Central memory CD4-positive, alpha-beta T cell (primary cell): ENCODE results near the gene GJE1.
A peak's percentile ranks its signal among the peaks of the same experiment; 100 is the strongest.
"Not testable (repeated sequence)": the region's sequence is repeated elsewhere in the genome, so short reads cannot be mapped to it uniquely, and the experiment has no call there.

ENCODE experiments used
- DNase-seq: peaks from one replicate; pipeline ENCODE4 v3.0.0; 2022
- total RNA-seq, 3 experiments: gene quantifications; one replicate each; lab custom pipeline; 2026; lab: John Stamatoyannopoulos, UW

The GJE1 gene, protein sequence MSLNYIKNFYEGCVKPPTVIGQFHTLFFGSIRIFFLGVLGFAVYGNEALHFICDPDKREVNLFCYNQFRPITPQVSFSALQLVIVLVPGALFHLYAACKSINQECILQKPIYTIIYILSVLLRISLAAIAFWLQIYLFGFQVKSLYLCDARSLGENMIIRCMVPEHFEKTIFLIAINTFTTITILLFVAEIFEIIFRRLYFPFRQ
- total RNA-seq, result 0 to 0.19 (median 0) reads per million in 3 experiments

DNA sequence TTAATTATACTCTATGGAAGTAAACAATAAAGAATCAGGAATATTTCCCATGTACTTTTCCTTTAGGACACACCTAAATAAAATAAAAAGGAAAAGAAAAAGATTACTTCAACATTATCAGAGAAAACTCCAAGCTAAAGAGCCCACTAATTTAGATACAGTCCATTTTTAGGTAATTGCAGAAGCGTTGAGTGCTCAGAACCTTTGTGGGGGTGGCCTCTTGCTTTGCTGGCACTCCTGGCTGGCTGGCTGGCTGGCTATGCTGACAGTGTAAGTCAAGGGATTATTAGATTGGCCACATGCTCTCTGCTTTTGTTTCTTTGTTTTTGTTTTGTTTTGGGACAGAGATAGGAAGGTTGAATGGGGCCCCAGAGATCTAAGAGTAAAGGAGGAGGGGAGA is at the start of gene GJE1:
Gene GJE1 (plus strand): TSS at position 301 of the 400 bp plus-strand sequence. CDS start 234 bp downstream, outside the sequence.
- no peak for DNase-seq

DNA sequence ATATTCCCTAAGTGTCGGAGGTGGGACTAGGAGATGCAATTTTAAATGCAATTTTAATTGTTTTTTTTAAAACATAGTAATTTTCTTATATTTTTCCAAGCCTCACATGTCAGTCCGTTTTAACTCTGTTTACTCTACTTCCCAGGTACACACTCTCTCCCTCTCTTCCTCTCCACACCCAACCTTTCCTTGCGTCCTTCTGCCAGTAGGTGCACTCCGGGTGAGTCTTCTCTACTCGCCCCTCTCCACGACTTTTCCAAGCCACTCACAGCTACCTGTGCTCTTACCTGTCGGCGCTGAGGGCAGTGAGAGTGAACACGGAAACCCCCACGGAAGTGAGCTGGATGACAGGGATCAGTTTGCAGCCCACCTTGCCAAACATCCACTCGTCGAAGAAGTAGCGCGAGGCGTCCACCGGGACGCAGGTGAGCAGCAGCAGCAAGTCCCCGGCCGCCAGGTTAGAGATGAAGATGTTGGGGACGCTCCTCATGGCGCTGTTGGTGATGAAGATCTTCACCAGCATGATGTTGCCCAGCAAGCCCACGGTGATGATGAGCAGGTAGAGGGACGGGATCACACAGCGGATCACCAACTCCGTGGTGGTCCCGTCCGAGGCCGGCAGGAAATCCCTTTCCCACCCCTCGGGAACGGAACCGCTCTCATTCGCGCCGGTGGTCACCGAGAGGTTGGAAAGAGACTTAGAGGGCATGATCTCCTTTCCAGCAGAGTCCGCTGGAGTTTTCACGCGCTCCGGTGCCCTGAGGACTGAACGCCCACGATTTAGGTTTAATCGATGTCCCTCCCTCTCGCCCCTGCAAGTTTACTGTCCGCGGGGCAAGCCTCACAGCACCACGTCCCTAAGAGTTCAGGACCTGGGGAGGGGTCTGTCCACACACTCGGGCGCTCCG is 44.5 kb upstream of the GJE1 start:
- DNase-seq, result no peak

DNA sequence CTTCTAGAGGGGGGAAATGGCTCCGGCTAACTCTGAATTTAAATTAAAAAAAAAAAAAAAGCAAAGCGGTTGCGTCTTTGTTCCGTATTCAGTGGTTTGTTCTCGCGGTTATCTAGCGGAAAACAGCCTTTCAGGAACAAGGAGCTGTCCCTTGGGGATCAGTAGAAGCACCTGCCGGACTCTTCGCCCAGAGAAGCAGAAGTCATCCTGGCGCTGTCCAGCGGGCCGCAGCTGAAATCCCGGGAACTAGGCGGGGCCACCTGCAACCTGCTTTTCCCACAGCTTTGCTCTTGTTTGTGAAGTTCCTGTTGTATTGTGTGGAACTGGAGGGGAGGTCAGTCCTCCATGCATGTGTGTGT is 43.9 kb upstream of the GJE1 start:
- no peak for DNase-seq

DNA sequence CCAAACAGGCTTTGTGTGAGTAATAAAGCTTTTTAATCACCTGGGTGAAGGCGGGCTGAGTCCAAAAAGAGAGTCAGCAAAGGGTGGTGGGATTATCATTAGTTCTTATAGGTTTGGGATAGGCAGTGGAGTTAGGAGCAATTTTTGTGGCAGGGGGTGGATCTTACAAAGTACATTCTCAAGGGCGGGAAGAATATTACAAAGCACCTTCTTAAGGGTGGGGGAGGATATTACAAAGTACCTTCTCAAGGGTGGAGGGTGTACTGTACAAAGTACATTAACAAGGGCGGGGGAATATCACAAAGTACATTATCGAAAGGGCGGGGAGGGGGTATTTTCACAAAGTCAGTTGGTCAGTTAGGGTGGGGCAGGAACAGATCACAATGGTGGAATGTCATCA is 27.9 kb upstream of the GJE1 start:
- not testable (repeated sequence) for DNase-seq

DNA sequence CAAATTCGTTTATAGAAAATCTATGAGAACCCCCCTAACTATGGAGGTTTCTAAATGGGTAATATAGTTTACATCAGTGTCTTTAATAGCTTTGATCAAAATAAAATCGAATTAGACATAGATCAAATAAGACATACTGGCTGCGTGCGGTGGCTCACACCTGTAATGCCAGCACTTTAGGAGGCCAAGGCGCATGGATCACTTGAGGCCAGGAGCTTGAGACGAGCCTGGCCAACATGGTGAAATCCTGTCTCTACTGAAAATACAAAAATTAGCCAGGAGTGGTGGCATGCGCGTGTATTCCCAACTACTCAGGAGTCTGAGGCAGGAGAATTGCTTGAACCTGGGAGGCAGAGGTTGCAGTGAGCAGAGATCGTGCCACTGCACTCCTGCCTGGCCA is 21.9 kb upstream of the GJE1 start:
- DNase-seq, result not testable (repeated sequence)

DNA sequence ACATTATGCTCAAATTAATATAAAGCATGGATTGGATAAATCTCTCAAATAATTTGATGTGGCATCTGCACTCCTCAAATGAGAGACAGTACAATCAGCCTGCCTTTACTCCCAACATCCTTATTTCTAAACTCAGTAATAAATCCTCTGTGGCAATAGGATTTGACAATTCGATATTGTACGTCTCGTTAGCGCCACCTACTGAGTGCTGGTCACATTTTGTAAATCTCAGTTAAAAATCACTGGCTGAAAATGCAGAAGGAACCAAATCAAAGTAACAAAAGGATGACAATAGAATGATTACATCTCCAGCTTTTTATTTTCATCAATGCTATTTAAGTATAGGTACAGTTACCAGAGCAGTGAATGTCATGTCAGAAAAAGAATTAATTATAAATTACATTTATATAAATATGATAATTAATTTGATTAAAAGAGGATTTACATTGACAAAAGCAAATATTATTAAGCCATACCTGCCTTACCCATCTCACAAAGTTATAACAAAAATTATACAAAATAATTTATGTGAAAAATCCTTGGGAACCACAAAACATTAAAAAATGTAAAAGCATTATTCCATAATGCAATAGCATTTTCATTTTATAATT is 20.2 kb upstream of the GJE1 start:
- peak; percentile 46 for DNase-seq

DNA sequence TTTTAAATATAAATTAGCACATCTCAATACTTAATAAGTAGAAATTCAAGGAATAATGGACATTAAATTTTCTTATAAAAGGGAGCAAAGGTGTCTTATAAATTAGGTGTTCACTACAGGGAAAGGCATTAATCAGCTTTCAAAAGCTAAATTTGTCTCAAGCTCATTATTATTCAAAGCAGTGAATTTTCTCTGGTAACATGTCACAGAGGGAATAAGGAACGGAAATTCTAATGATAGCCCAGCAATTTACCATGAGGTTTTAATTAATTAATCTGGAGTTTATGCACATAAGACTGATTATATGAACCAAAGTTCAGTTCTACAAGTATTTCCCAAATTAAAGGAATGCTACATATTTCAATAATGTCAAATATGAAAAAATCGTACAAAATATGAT is 15.4 kb upstream of the GJE1 start:
- no peak for DNase-seq

DNA sequence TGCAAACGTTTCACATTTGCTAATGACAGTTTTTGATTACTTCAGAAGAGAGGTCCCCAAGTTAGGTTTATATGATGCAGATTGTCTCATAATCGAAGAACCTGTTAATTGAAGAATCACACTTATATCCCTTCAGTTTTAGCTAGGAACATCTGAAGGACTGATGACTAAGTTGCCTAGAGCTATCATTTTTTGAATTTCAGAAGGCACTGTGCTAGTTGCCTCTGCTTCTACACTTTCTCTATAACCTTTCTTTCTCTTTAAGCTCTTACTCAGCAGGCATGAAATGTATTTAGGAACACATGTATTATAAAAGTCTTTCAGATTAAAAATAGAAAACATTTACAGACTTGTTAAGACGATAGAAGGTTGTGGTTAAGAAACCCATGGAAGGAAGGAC is 14.4 kb upstream of the GJE1 start:
- DNase-seq, result no peak

DNA sequence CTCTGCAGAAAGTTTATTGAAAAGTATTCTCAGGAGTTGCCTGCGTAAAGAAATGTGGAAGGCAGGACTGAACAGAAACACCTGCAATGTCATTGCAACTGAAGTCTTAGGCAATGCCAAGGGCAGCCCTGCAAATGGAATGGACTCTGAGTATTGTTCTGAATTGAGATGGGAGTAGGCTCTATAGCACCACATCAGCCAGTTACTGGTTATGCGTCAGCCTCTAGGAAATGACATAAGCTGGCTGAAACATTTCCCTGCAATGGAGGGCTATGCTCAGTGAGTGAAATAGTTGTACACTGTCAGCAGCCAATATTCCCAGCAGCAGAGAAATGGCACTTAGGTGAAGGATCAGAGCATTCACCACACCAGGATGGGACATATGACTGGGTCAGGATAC is 13.8 kb upstream of the GJE1 start:
- no peak for DNase-seq

DNA sequence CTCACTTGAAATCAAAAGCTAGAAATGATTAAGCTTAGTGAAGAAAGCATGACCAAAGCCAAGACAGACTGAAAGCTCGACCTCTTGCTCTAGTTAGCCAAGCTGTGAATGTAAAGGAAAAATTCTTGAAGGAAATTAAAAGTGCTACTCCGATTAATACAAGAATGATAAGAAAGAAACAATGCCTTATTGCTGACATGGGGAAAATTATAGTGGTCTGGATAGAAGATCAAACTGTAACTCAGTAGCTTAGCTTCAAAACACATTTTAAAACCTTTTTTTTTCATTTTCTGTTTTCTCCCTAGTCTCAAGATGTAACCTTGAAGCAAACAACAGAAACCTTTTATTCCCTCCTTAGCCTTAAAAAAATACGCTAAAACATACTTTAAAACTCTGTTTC is 11.4 kb upstream of the GJE1 start:
- DNase-seq, result no peak

DNA sequence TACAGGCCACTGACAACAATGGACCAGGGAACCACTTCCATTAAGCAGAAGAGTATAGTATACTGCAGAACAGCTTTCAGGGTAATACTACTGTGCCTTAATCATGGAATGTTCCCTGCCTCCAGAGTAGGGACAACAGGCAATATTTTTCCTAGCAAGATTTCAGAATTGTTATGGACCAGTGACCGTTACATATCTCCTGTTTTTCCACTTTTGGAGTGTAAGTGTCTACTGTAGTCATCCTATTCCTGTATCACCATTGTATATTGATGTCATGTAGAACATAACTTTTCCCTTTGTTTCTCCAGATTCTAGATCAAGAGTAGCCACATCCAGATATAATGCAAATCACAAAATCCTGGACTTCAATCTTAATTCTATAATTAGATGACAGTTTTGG is 1.9 kb upstream of the GJE1 start:
- no peak for DNase-seq

DNA sequence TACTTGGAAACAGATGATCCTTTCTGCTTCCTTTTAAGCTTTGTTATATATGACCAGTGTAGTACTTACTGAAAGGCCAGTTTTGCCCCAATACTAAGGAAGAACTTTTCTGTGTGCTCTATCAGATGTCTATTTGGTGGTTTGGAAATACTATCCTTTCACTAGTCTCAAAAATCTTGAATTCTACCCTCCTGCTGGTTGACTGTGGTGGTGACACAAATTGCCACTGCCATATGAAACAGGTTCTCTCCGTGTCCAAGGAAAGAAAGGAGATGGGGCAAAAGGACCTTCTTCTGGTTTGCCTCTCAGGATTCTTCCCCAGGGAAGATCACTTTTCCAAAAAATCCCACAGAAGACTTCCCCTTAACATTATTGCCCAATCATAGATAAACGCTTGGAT is 6.2 kb downstream of the GJE1 start:
- DNase-seq, result no peak

DNA sequence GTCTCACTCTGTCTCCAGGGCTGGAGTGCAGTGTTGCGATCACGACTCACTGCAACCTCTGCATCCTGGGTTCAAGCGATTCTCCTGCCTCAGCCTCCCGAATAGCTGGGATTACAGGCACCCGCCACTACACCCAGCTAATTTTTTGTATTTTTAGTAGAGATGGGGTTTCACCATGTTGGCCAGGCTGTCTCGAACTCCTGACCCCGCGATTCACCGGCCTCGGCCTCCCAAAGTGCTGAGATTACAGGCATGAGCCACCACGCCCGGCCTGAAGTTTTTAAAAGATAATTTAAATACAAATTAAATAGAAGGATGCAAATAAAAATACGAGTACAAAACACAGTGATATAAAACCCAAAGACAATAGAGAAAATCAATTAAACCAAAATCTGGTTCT is 8.8 kb downstream of the GJE1 start:
- not testable (repeated sequence) for DNase-seq

DNA sequence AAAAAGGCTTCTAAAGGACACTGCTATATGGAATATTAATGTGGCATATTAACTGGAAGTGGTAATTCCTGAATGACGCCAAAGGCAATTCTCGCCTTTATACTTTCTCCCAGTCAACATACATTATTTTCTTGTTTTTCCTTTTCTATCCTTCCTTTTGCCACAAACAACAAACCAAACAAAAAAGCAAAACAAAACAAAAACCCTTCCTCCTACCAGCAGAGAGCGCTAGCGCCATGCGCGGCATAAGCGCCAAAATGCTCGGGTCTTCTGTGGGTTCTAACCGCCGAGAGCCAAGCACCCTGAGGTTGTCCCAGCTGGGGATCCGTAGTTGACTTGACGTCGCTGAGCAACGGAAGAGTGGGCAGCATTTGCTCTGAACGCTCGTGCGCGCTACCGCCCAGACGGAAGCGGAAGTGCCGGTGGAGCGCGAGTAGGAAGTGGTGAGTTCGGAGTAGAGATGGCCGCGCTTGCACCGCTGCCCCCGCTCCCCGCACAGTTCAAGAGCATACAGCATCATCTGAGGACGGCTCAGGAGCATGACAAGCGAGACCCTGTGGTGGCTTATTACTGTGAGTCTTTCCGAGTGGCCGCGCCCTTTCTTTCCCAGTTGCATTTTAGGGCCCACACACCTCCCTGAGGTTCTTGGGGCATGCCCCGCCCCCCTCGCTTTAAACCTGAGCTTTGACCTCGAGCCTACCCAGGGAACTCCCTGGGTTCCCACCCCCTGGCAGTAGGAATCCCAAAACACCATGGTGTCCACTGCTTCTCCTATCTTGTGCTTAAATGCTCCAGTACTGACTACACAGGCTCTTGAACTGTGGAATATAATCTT is 14.3 kb downstream of the GJE1 start, which contains the start of the genes NMBR and VTA1:
Gene NMBR (minus strand): TSS at position 295 of the 835 bp plus-strand sequence. CDS start 58,464 bp downstream, outside the sequence.
Gene VTA1 (plus strand): TSS at position 436 of the 835 bp plus-strand sequence. CDS start 25 bp downstream, at position 461.
- peak; percentile 98 for DNase-seq

DNA sequence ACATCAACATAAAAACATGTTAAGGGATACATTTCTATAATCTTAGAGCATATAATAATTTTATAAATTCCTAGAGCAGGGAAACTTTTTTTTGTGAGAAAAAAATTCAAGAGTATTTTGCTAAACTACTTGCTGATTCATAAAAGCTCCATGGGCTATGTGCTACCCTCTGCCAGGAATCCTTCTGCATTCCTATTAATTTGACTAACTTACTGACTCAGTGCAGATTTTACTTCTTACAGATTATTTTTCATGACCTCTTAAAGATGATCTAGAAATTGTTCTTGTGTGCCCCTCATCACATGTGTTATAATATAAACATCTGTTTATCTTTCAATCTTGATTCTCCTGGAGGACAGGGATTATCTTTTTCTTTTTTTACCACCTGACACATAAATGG is 20.0 kb downstream of the GJE1 start:
- DNase-seq, result no peak

DNA sequence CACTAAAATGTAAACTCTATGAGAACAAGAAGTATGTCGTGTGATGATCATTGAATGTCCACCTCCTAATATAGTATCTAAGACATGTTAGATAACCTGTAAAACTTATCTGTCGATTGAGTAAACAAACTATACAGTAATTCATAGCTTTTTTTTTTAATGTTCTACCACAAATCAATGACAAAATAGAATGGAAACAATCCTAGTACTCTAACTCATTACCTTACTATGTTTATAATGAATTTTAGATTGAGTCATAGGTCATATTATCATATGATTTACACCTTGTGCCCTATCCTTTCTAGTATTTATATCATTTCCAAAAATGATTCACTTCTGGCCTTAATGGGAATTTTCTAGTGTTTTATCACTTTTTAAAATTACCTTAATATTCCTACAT is 20.5 kb downstream of the GJE1 start:
- no peak for DNase-seq

DNA sequence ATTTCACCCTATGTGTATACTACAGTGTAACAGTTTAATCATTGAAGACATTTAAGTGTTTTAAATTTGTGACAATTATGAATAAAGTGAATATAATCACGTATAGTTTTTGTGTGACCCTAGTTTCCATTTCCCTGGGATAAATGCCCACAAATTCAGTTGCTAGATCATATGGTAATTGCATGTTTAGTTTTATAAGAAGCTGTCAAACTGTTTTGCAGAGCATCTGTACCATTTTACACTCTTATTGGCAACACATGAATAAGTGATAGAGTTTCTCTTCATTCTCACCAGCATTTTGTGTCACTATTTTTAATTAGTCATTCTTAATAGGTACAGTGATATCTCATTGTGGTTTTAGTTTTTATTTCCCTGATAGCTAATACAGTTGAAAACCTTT is 21.6 kb downstream of the GJE1 start:
- DNase-seq, result no peak

DNA sequence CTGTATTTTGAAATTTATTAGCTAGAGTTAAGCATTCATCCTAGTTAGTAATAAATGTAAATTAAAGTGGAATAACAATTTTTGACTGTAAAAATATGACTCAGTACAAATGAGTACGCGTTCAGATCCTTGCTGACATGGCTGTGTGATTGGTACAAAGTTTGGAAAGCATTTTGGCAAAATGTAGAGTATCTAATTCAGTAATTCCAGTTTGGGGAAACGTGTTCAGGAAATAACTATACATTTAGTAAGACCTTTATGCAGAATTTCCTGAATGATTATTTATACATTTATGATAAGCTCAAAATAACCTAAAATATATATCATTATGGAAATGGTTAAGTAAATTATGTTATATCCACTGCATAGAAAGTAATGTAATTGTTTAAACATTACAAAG is 22.4 kb downstream of the GJE1 start:
- DNase-seq, result no peak

DNA sequence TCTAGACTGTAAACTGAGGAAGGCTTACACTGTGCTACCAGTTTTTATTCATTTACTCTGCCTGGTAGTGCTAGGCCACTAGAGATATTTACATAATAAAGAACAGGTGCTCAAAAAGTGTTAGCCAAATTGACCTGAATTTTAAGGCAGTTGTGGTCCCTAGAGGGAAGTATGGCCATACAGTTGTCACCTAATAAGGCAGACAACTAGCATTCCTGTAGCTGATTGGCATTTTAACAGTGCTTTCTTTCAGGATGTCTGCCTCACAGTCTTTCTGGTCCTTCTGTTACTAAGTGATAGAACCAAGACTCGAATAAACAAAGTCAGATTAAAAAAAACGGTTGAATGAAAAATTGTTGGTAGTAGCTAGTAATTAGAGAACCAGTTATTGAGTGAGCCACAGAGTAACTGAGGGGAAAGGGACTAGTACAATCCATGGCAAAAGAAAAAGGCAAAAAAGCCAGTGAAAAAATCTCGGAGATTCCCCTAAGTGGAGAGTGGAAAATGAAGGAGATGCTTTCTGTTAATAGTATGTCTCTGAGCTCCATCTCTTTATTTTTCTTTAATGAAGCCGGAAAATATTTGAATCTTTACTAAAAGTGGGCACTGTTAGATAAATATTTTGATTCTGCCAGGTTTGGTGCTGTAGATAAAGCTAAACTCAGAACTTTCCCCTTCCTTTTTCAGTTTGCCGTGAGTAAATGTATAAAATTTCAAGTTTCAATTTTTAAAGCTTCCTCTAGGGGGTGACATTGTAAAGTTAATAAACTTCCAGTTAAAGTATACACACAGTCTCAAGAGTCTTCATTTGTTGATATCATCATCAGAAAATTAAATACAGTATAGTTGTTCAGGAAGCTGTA is 23.4 kb downstream of the GJE1 start:
- peak; percentile 18 for DNase-seq

DNA sequence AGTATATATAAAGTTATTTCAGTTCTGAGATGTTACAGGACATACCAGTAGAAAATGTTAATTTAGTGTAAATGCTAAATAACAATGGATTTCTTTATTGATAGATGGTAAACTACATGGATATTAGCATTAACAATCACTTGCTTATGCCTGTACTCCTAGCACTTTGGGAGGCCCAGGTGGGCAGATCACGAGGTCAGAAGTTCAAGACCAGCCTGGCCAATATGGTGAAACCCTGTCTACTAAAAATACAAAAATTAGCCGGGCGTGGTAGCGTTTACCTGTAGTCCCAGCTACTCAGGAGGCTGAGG is 24.0 kb downstream of the GJE1 start:
- DNase-seq, result not testable (repeated sequence)

DNA sequence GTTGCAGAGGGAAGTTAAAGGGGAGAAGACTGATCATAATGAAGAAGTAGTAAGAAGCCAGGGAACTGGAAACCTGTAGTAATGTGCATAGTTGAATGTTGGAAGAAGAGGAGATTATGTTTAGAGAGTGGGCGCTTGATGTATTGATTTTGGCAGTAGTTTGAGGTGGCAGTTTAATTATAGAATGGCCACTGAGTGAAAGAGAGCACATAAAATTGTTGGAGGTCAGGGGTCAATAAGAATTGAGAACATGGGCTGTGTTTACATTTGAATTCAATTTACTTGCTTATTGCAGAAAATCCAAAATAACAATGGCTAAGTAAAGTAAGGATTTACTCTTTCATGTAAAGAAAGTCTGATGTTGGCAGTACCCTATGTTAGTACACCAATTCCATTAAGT is 30.1 kb downstream of the GJE1 start:
- no peak for DNase-seq

DNA sequence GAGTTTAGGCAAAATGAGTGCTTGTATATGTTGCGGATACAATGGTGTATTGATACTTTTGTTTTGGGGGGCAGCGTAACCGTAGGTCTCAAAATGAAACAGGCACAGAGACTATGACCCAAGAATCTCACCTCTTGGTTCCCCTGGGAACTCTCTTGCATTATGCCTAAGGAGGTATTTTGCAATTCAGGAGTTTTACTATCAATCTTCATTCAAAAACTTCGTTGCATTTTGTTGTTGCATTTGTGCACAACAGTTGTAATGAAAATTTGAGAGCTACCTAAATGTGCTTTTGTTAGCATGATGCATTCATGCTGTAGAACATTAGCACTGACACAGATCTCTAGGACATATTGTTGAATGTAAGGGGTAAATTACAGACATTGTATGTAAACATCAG is 32.5 kb downstream of the GJE1 start:
- DNase-seq, result no peak
